Uterus (tissue), 2 donors: ENCODE results near the gene DIABLO.

Experiments used
- POLR2A ChIP-seq, 2 donors: fragments of 450-650 bp; IDR thresholded peaks; one replicate each; pipeline ENCODE4 v1.6.1; 2016; ENCODE audit warnings: antibody characterized with exemption in 2 of 2, mild to moderate bottlenecking in 1 of 2, moderate library complexity in 1 of 2
- TF ChIP-seq, protein P1 (sequence below), 4 experiments: fragments of 200-600 bp in 2 of 4; fragments of 450-650 bp in 2 of 4; sonication (generic) in 2 of 4; IDR thresholded peaks; one replicate each; pipeline ENCODE4 v1.5.1; 2016 to 2019; ENCODE audit warnings: antibody characterized with exemption in 4 of 4, mild to moderate bottlenecking in 2 of 4, moderate library complexity in 1 of 4

DNA sequence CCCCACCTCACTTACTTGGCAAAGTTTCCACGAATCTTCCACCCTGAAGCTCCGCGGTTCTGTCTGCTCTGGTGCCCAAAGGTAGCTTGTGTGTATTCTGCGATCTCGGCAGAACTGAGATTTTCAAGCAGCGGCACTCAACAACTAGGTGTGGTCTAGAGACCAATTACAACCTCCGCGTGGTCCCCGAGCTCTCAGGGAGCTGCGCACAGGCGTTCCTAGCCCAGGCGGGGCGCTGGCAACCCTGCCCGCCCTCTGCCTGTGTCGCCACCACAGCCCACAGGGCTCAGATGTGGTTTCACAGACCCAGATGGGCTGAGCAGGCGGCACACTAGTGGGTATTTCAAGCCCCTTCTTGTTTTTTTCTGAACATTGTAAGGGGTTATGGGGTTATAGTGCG lies 1.5 kb upstream of the DIABLO start:
- TF ChIP-seq, protein P1, sequence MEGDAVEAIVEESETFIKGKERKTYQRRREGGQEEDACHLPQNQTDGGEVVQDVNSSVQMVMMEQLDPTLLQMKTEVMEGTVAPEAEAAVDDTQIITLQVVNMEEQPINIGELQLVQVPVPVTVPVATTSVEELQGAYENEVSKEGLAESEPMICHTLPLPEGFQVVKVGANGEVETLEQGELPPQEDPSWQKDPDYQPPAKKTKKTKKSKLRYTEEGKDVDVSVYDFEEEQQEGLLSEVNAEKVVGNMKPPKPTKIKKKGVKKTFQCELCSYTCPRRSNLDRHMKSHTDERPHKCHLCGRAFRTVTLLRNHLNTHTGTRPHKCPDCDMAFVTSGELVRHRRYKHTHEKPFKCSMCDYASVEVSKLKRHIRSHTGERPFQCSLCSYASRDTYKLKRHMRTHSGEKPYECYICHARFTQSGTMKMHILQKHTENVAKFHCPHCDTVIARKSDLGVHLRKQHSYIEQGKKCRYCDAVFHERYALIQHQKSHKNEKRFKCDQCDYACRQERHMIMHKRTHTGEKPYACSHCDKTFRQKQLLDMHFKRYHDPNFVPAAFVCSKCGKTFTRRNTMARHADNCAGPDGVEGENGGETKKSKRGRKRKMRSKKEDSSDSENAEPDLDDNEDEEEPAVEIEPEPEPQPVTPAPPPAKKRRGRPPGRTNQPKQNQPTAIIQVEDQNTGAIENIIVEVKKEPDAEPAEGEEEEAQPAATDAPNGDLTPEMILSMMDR (IDR thresholded peaks at IDR 0.05) = no peak
- TF ChIP-seq POLR2A (IDR thresholded peaks at IDR 0.05) = no peak
